SK-N-SH (cell line): ENCODE data around the gene PDE10A. TPM values are rescaled to one million over a fixed set of nuclear protein-coding genes. Genes with fewer than 3 reads are reported as not detected.

Experiments used
- CTCF ChIA-PET: fragments of 300-600, 350-600 bp; formaldehyde crosslinking; extraction: SDS; loops from one replicate; lab custom pipeline; 2021; lab: Yijun Ruan, JAX
- POLR2A ChIA-PET: fragments of 350-600 bp; sonication (Branson Sonifier 250); formaldehyde crosslinking; extraction: SDS; loops from one replicate; lab custom pipeline; 2020; ENCODE audit warnings: antibody characterized with exemption, inconsistent platforms; lab: Yijun Ruan, JAX
- DNase-seq: peaks from one replicate; pipeline ENCODE4 v3.0.0; 2012
- H2AFZ ChIP-seq: fragments of 200-600 bp; sonication (generic); 2 replicates; pipeline ENCODE4 v1.8.1; 2016; ENCODE audit warnings: antibody characterized with exemption, mild to moderate bottlenecking, low read depth
- H3F3A ChIP-seq: fragments of 200-600 bp; sonication (generic); replicated peaks from 2 replicates; pipeline ENCODE3; 2016; ENCODE audit warnings: antibody characterized with exemption, mild to moderate bottlenecking; ENCODE audit not compliant: insufficient read depth
- H3K27ac ChIP-seq, 2 experiments: fragments of 200-500 bp in 1 of 2; fragments of 200-600 bp in 1 of 2; sonication (Bioruptor generic) in 1 of 2; sonication (generic), shearing (Covaris generic) in 1 of 2; 2 replicates each; pipeline versions ENCODE4 v1.5.1 to v1.6.1; 2014 to 2016; ENCODE audit warnings: low read depth in 2 of 2, inconsistent platforms in 1 of 2, low read length in 1 of 2, mild to moderate bottlenecking in 1 of 2, mixed read lengths in 1 of 2
- H3K27me3 ChIP-seq: fragments of 200-600 bp; sonication (generic), shearing (Covaris generic); 2 replicates; pipeline ENCODE4 v1.6.1; 2016; ENCODE audit warnings: mixed run types; ENCODE audit not compliant: insufficient read depth
- H3K36me3 ChIP-seq, 2 experiments: fragments of 200-500 bp in 1 of 2; fragments of 200-600 bp in 1 of 2; sonication (Bioruptor generic) in 1 of 2; sonication (generic) in 1 of 2; replicated peaks in 1 of 2; 2 replicates each; pipeline versions ENCODE3 to v1.5.1; 2014 to 2016; ENCODE audit warnings: low read length in 1 of 2, mild to moderate bottlenecking in 1 of 2; ENCODE audit not compliant: insufficient read depth in 2 of 2, control insufficient read depth in 1 of 2
- H3K4me1 ChIP-seq, 2 experiments: fragments of 200-500 bp in 1 of 2; fragments of 200-600 bp in 1 of 2; sonication (Bioruptor generic) in 1 of 2; sonication (generic), shearing (Covaris generic) in 1 of 2; 2 replicates each; pipeline versions ENCODE4 v1.5.1 to v1.6.1; 2014 to 2016; ENCODE audit warnings: low read depth in 1 of 2, low read length in 1 of 2, mixed run types in 1 of 2; ENCODE audit not compliant: insufficient read depth in 2 of 2, control insufficient read depth in 1 of 2
- H3K4me2 ChIP-seq: fragments of 200-600 bp; sonication (generic), shearing (Covaris generic); 2 replicates; pipeline ENCODE4 v1.6.1; 2017; ENCODE audit warnings: mixed run types
- H3K4me3 ChIP-seq, 2 experiments: fragments of 200-500 bp in 1 of 2; fragments of 200-600 bp in 1 of 2; sonication (Bioruptor generic) in 1 of 2; sonication (generic), shearing (Covaris generic) in 1 of 2; 2 replicates each; pipeline versions ENCODE4 v1.5.1 to v1.8.1; 2014 to 2016; ENCODE audit warnings: low read depth in 2 of 2, inconsistent platforms in 1 of 2, low read length in 1 of 2, mild to moderate bottlenecking in 1 of 2, mixed read lengths in 1 of 2, moderate library complexity in 1 of 2
- H3K79me2 ChIP-seq: fragments of 200-600 bp; sonication (generic); 2 replicates; pipeline ENCODE4 v1.8.1; 2017; ENCODE audit warnings: mild to moderate bottlenecking; ENCODE audit not compliant: insufficient read depth
- H3K9ac ChIP-seq: fragments of 200-600 bp; sonication (generic); 2 replicates; pipeline ENCODE4 v1.6.1; 2017; ENCODE audit warnings: mixed run types
- H3K9me2 ChIP-seq: fragments of 200-600 bp; sonication (generic); 2 replicates; pipeline ENCODE4 v1.6.1; 2017; ENCODE audit warnings: mixed run types
- H3K9me3 ChIP-seq: fragments of 200-600 bp; sonication (generic); 2 replicates; pipeline ENCODE4 v1.6.1; 2017; ENCODE audit warnings: mixed run types, mild to moderate bottlenecking, moderate library complexity
- H4K20me1 ChIP-seq: fragments of 200-600 bp; sonication (generic); 2 replicates; pipeline ENCODE4 v1.6.1; 2017; ENCODE audit warnings: mild to moderate bottlenecking, mixed run types; ENCODE audit not compliant: insufficient read depth
- EZH2phosphoT487 ChIP-seq: fragments of 200-600 bp; sonication (generic); IDR thresholded peaks from 2 replicates; pipeline ENCODE4 v1.6.1; 2017; ENCODE audit warnings: low read depth, mixed run types, mild to moderate bottlenecking, antibody characterized with exemption, moderate library complexity, borderline replicate concordance
- FOXJ3 ChIP-seq: sonication (generic); formaldehyde crosslinking; IDR thresholded peaks from 2 replicates; pipeline ENCODE4 v1.5.1; 2020; ENCODE audit warnings: mild to moderate bottlenecking, missing genetic modification reagents
- GABPA ChIP-seq: IDR thresholded peaks from 2 replicates; pipeline ENCODE4 v1.4.0; 2012; ENCODE audit warnings: low read depth, mild to moderate bottlenecking
- GATA2 ChIP-seq: sonication (generic); formaldehyde crosslinking; IDR thresholded peaks from 2 replicates; pipeline ENCODE4 v1.5.0; 2020; ENCODE audit warnings: mild to moderate bottlenecking, missing genetic modification reagents
- MXI1 ChIP-seq: IDR thresholded peaks from 2 replicates; pipeline ENCODE4 v1.6.1; 2012; ENCODE audit warnings: mild to moderate bottlenecking, low read depth, low read length, improper control_type of control experiment
- RAD21 ChIP-seq: IDR thresholded peaks from 2 replicates; pipeline ENCODE4 v1.6.1; 2012; ENCODE audit warnings: mild to moderate bottlenecking, low read length
- RFX5 ChIP-seq: IDR thresholded peaks from 2 replicates; pipeline ENCODE4 v1.6.1; 2012; ENCODE audit warnings: mild to moderate bottlenecking, improper control_type of control experiment, low read length
- TCF12 ChIP-seq: IDR thresholded peaks from 2 replicates; pipeline ENCODE4 v1.4.0; 2012
- TEAD4 ChIP-seq: IDR thresholded peaks from 2 replicates; pipeline ENCODE4 v1.4.0; 2012; ENCODE audit warnings: mild to moderate bottlenecking, borderline replicate concordance; ENCODE audit not compliant: insufficient read depth
- WGBS: methylation state at CpG from one replicate; pipeline ENCODE4 v1.1.6; 2017; ENCODE audit warnings: low lambda C conversion rate; 5-methylcytosine and 5-hydroxymethylcytosine counted together
- polyA plus RNA-seq, 3 experiments: library from polyadenylated mRNA; depleted of rRNA; stranded (reverse); fragments of >200 nt; gene quantifications; 2 replicates each; pipeline ENCODE4 v1.2.3, GENCODE V29; 2012
- TF ChIP-seq, protein P1 (sequence below): IDR thresholded peaks from 2 replicates; pipeline ENCODE4 v1.6.1; 2012; ENCODE audit warnings: mild to moderate bottlenecking, low read depth, low read length, moderate library complexity
- TF ChIP-seq, protein P2 (sequence below): fragments of 200-600 bp; sonication (generic); IDR thresholded peaks from 2 replicates; pipeline ENCODE4 v1.6.1; 2017; ENCODE audit warnings: antibody characterized with exemption, mild to moderate bottlenecking, moderate library complexity

PDE10A gene
- polyA plus RNA-seq, 1 of the 3 experiments (the other 2 are of a cell fraction): 0.43 TPM

DNA sequence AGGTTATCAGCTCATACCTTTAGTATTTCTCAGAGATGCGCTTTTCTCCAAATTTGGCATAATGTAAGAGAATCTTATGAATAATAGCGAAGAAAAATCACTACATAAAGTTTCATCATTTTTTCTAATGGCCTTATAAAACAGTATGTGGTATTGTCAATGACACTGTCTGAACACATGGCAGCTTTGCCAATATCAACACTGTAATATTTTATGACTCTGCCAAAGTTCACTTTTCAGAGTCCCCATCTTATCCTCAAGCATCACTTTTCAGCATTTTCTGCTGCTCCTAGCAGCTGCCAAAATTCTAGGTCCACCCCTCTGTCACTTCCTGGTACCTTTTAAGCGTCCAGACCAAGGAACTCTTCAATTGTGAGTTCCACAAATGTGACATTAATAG lies 182.1 kb downstream of the PDE10A start:
- Histone ChIP-seq H3K36me3 (no peaks in the 10 kb centered on the region), H3F3A (no peaks in the 10 kb centered on the region), H3K79me2 (no peaks in the 10 kb centered on the region), H3K9me2 (no peaks in the 10 kb centered on the region), H3K27me3 (no peaks in the 10 kb centered on the region), H3K9ac (no peak overlapping the region), H3K4me2 (no peak overlapping the region), H3K27ac (no peak overlapping the region), H4K20me1 (no peaks in the 10 kb centered on the region), H3K4me1 (no peaks in the 10 kb centered on the region), H3K9me3 (no peaks in the 10 kb centered on the region), H2AFZ (no peak overlapping the region), H3K4me3 (no peak overlapping the region)
- 58% methylated on average over 3 of the region's 3 CpGs for WGBS
- POLR2A ChIA-PET: no interaction called here
- CTCF ChIA-PET: no interaction called here
- TF ChIP-seq RAD21: no peak
- TF ChIP-seq GABPA: no peak
- no peak for TF ChIP-seq RFX5
- TF ChIP-seq MXI1: no peak
- TF ChIP-seq TCF12: no peak
- TF ChIP-seq, protein P1, sequence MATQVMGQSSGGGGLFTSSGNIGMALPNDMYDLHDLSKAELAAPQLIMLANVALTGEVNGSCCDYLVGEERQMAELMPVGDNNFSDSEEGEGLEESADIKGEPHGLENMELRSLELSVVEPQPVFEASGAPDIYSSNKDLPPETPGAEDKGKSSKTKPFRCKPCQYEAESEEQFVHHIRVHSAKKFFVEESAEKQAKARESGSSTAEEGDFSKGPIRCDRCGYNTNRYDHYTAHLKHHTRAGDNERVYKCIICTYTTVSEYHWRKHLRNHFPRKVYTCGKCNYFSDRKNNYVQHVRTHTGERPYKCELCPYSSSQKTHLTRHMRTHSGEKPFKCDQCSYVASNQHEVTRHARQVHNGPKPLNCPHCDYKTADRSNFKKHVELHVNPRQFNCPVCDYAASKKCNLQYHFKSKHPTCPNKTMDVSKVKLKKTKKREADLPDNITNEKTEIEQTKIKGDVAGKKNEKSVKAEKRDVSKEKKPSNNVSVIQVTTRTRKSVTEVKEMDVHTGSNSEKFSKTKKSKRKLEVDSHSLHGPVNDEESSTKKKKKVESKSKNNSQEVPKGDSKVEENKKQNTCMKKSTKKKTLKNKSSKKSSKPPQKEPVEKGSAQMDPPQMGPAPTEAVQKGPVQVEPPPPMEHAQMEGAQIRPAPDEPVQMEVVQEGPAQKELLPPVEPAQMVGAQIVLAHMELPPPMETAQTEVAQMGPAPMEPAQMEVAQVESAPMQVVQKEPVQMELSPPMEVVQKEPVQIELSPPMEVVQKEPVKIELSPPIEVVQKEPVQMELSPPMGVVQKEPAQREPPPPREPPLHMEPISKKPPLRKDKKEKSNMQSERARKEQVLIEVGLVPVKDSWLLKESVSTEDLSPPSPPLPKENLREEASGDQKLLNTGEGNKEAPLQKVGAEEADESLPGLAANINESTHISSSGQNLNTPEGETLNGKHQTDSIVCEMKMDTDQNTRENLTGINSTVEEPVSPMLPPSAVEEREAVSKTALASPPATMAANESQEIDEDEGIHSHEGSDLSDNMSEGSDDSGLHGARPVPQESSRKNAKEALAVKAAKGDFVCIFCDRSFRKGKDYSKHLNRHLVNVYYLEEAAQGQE: no peak
- TF ChIP-seq GATA2 (CRISPR knock-in tag): no peak
- no peak for TF ChIP-seq EZH2phosphoT487
- no peak for DNase-seq

GRCh38 chr6:165478581-165478980 lies 184.5 kb downstream of the PDE10A start:
- no peak overlapping the region for H2AFZ ChIP-seq
- POLR2A ChIA-PET: no interaction called here

More at GRCh38 chr6:165478581-165478980, 184.5 kb downstream of the PDE10A start:
- WGBS: 50% methylated on average over 1 of the region's 1 CpG
- H3K9me3 ChIP-seq: no peaks in the 10 kb centered on the region
- H3K79me2 ChIP-seq: no peaks in the 10 kb centered on the region
- no peaks in the 10 kb centered on the region for H3F3A ChIP-seq
- TF ChIP-seq RFX5: no peak
- TF ChIP-seq RAD21: no peak
- TF ChIP-seq, protein P2, sequence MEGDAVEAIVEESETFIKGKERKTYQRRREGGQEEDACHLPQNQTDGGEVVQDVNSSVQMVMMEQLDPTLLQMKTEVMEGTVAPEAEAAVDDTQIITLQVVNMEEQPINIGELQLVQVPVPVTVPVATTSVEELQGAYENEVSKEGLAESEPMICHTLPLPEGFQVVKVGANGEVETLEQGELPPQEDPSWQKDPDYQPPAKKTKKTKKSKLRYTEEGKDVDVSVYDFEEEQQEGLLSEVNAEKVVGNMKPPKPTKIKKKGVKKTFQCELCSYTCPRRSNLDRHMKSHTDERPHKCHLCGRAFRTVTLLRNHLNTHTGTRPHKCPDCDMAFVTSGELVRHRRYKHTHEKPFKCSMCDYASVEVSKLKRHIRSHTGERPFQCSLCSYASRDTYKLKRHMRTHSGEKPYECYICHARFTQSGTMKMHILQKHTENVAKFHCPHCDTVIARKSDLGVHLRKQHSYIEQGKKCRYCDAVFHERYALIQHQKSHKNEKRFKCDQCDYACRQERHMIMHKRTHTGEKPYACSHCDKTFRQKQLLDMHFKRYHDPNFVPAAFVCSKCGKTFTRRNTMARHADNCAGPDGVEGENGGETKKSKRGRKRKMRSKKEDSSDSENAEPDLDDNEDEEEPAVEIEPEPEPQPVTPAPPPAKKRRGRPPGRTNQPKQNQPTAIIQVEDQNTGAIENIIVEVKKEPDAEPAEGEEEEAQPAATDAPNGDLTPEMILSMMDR: no peak
- TF ChIP-seq FOXJ3 (CRISPR knock-in tag): no peak
- no peak for TF ChIP-seq TCF12
- TF ChIP-seq, protein P1: no peak
- no peak for TF ChIP-seq TEAD4
- DNase-seq: no peak
- CTCF ChIA-PET: no interaction called here
- H4K20me1 ChIP-seq: no peaks in the 10 kb centered on the region
- H3K4me2 ChIP-seq: no peak overlapping the region
- H3K4me1 ChIP-seq: no peaks in the 10 kb centered on the region
- no peaks in the 10 kb centered on the region for H3K9me2 ChIP-seq
- H3K27me3 ChIP-seq: no peaks in the 10 kb centered on the region
- no peak overlapping the region for H3K4me3 ChIP-seq
- no peak overlapping the region for H3K9ac ChIP-seq
- H3K27ac ChIP-seq: no peak overlapping the region
- no peaks in the 10 kb centered on the region for H3K36me3 ChIP-seq
